NCI-H2196 (cell line): ENCODE measurements around the gene CADPS.

Source experiments
- DNase-seq: peaks from one replicate; lab custom pipeline; 2025; ENCODE audit not compliant: unreplicated experiment; lab: John Stamatoyannopoulos, UW

CADPS gene

DNA sequence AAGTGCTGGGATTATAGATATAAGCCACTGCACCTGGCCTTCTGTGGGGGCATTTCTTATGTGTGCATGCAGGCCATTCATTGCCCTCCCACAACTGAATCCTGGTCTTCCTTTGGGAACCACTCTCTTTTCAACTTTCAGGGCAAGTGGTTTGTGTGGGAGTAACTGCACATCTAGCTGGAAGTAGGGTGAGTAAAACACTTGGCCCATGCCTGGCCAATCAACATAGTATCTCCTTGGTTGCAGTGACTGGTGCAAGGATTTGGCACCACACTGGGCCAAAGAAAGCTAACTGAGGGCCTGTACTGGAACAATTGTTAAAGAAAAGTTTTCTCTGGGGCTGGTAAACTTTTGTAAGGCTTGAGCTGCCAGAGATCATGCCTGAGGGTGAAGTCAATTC, 312.6 kb downstream of the CADPS start:
- no peak for DNase-seq

- DNase-seq = no peak
These were observed 313.2 kb downstream of the CADPS start for GRCh38 chr3:62562017-62562416.

DNA sequence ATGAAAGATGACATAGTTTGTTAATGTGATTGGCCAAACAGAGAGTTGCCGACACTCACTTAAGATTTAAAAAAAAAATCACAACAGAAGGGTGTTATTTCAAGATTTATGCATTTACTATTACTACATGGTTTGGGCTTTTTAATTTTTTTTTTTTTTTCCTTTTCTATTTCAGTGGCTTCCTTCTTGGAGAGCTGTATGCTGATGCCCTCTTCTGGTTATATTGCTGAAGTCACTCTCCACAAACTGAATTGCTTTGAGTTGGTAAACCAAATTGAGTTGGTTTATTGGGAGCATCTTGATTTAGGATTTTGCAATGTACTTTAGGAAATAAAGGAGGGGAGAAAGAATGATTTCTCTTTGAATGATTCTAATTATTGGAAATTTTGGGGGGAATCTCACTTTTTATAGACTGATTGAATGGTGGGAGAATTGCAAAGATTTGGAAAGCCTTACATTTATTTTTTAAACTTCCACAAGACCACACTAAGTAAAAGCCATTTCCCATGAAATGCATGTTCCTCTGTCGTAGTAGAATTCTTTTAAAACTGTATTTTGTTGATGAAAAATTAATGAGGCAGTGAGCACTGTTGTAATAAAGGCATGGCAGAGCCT, 315.3 kb downstream of the CADPS start:
- DNase-seq = no peak

DNA sequence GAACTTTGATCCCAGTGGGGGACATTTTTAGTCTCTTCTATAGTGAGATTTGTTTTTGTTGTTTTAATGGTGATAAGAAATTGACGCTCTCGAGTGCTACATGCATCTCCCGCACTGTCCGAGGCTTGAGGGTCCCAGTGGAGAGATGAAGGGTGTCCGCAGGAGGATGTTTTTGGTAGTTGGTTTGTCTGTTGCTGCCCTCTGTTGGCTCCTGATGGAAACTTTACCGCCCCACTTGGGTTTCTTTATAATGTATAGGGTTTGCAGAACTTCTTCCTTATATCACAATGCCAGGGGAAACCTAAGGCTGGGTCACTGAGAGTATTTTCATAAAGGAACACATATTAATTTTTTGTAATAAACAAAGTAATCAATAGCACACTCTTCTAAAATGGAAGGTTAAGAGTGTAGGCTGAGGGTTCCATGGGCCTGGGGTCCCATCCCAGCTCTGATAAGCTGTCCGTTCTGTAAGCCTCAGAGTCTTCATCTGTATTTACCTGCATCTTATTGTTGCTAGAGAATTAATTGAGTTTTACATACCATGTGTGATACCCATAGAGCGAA, 316.6 kb downstream of the CADPS start:
- DNase-seq = no peak

GRCh38 chr3:62557983-62558382, 317.2 kb downstream of the CADPS start:
- DNase-seq = no peak

DNA sequence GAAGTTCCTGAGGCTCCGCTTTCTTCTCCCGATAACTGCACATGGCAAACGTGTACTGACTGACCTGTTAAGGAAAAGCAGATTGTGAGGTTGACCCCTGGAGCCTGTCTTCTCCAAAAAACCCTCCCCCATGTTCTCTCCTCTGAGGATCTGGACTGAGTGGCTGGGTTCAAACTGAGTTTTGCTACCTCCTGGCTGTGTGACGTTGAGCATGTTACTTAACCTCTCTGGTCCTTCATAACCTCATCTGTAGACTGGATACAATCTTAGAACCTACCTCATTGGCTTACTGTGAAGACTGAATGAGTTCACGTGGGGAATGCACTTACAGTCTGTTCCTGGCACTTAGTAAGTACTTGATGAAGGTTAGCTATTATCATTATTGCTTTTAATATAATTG, 317.8 kb downstream of the CADPS start:
- DNase-seq = no peak

DNA sequence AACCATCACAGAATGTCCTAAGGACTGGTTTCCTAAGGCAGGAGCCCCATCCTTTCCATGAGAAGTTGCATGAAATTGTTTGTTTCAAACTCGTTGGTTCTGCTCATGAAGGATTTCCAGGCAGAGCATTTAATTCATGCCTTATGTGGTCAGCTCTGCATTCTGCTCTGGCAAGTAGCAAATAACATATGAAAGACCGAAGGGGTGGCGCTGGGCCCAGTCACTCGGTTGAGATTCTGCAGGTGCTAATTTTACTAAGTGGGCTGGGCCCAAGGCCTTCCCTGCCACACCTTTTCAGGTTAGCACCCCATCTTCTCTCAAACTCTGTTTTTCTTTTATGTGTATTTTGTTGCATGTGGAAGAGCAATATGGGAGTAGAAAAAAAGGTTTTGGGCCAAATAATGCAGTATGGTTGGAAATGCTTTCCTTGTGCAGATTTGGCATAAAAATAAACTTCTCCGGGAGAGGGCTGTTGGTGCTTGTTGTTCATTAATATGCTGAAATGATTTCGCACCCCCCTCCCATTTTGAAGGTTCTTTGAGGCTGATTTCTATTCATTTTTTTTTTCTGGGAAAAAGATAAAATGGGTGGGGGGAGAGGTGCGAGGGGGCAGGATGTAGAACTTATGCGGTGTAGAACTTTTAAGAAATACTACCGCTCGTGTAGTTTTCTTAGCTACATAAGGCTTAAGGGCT, 318.9 kb downstream of the CADPS start:
- no peak for DNase-seq

GRCh38 chr3:62554264-62554799, 320.9 kb downstream of the CADPS start:
- DNase-seq = no peak

- no peak for DNase-seq
These were observed 321.4 kb downstream of the CADPS start for GRCh38 chr3:62553811-62554210.

DNA sequence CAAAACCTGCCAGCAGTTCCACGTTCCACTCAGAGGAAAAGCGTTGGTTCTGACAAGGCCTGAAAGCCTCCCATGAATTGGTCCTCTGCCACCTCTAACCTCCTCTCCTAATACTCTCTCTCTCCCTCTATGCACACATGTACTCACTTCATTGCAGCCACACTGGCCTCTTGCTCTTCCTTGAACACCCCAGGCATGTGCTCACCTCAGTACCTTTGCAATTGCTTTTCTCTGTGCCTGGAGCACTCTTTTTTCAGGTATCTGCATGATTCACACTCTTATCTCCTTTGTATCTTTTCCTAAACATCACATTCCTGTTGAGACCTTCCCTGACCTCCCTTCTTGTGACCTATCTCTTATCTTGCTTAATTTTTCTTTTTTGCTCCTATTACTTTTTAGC, 323.7 kb downstream of the CADPS start:
- no peak for DNase-seq

- no peak for DNase-seq
These were observed 324.8 kb downstream of the CADPS start for GRCh38 chr3:62550439-62550838.

- no peak for DNase-seq
These were observed 326.5 kb downstream of the CADPS start for GRCh38 chr3:62548528-62549205.

DNA sequence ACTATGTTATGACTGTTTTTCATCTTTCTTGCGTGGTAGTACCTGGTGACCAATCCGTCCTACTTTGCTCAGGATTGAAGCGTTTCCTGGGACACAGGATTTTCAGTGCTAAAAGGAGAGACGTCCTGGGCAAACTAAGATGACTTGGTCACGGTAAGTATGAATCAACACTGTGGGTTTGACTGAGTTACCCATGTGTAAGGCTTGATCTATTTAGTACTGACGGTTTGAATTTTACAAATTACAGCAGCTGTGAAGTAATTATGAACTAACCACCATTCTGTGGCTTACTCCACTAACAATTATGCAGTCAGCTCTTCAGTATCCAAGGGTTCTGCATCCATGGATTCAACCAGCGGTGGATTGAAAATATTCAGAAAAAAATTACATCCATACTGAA, 328.9 kb downstream of the CADPS start:
- DNase-seq = no peak

DNA sequence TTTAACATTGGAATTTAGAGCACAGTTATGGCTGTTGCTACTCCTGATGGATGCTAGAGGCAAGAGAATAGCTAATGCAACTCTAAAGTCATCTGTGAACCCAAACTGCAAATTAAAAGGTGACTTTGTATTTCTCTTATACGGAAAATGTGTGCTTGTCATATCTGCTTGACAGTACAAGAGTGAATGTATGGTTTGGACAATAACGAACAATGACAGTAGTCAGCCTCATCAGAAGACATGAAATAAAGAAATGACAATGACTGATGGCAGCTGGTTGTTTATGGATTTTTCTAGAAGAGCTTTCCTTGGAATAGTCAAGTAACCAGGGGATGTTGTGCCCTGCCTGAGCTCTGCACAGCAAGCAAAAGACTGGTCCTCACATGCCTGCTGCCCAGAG, 333.0 kb downstream of the CADPS start:
- no peak for DNase-seq

GRCh38 chr3:62539762-62540161, 335.5 kb downstream of the CADPS start:
- DNase-seq = no peak

DNA sequence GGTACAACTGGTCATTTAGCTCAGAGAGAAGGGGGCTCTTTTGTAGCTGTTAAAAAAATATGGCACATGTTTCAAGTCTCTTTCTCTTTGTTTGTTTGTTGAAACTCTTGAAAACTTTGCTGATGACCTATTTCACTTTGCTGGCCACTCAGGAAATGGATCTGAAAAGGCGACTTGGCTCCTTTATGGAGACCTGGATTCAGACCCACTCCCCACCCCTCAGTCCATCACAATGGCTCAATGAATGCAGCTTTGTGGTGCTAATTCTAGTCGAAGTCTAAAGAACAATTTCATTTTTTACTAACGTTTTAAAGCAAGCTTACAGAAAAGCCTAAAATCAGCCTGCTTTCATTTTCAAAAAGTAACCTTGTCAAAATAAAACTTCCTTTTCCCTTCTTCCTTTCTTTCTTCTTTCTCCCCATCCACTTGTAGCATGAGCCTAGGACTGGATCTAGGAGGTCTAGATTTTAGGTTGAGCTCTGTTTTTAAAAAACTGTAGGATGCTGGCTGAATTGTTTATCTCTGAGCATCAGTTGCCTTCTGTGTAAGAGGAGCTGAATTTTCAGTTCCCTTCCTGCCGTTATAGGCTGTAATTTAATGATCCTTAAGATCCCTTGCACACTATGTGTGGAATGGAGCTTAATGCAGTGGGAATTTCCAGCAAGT, 336.4 kb downstream of the CADPS start:
- no peak for DNase-seq

GRCh38 chr3:62534326-62534725, 340.9 kb downstream of the CADPS start:
- no peak for DNase-seq

GRCh38 chr3:62532796-62533195, 342.4 kb downstream of the CADPS start:
- DNase-seq = no peak

- DNase-seq = no peak
These were observed 343.2 kb downstream of the CADPS start for GRCh38 chr3:62531981-62532380.

DNA sequence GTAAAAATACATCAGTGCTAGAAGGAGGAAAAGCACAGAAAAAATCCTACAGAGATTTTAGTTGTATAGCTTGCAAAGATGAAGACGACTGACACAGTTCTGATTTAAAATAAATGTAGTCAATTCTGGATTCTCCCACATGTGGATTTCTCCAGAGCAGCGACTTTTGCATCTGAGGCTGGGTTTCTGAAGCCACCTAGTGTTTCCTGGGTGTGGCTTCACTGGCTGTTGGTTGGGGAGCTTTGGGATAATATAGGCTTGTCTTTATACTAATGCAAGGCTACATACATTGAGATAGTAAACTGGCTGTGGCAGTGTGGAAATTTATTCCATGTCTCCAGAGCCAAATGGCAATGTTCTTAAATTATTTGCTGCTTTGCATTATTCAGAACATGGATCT, 343.7 kb downstream of the CADPS start:
- DNase-seq = no peak

GRCh38 chr3:62529230-62529629, 346.0 kb downstream of the CADPS start:
- DNase-seq = no peak
